NT2/D1 (cell line): ENCODE data around the gene RADIL.

ENCODE experiments used
- SUZ12 ChIP-seq: IDR thresholded peaks from 2 replicates; pipeline ENCODE4 v1.6.1; 2011; ENCODE audit not compliant: insufficient read length, insufficient read depth; ENCODE audit errors: extremely low read depth
- YY1 ChIP-seq: IDR thresholded peaks from 2 replicates; pipeline ENCODE4 v1.6.1; 2011; ENCODE audit not compliant: insufficient read length, insufficient read depth
- ZNF274 ChIP-seq: IDR thresholded peaks from 2 replicates; pipeline ENCODE4 v1.6.1; 2011; ENCODE audit warnings: mild to moderate bottlenecking, low read depth, low read length

DNA sequence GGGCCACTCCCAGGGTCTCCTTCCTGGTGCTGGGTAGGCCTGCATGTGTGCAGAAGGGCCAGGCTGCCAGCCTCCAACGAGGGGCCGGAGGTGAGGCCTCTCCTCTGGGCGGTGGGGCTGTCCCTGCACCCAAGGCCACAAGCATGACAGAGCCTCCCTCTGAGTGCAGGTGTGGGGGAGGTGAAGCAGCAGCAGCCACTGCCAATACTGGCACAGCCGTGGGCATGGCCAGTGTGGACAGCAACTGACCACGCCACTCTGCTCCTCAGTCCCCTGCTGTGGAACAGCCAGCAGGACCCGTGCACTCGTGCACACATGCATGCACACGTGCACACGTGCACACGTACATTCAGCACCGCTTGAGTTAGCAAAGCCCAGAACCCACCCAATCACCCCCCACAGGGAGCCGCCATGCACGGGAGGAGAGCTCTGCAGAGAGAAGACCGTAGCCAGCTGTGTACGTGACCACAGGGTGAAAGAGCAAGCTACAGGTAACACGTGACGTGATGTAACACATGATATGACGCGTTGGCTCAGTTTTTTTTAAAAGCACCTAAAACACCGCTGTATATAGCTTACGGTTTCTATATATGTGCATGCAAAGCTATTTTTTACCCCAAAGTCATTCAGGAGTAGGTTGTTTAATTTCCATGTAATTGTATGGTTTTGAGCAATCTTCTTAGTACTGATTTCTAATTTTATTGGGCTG lies 44.7 kb downstream of the RADIL start:
- no peak for TF ChIP-seq YY1
- TF ChIP-seq SUZ12, result no peak
- TF ChIP-seq ZNF274, result no peak
